HG02973 (cell line): ENCODE measurements around the gene GUCY2C.
"Not testable (repeated sequence)": the region's sequence is repeated elsewhere in the genome, so short reads cannot be mapped to it uniquely, and the experiment has no call there.

Source experiments
- ATAC-seq: cut with Tn5 transposase; IDR thresholded peaks from one replicate; pipeline ENCODE4 v1.9.1; 2021; ENCODE audit warnings: moderate library complexity; ENCODE audit not compliant: unreplicated experiment

Gene GUCY2C

GRCh38 chr12:14682231-14682630 is 14.2 kb downstream of the GUCY2C start:
- ATAC-seq, result not testable (repeated sequence)

- ATAC-seq, result no peak
These were observed 14.8 kb downstream of the GUCY2C start for GRCh38 chr12:14681625-14682024.

- ATAC-seq, result no peak
These were observed 15.2 kb downstream of the GUCY2C start for GRCh38 chr12:14681190-14681589.

GRCh38 chr12:14678547-14679150 is 17.8 kb downstream of the GUCY2C start:
- no peak for ATAC-seq

GRCh38 chr12:14668591-14668990 is 27.8 kb downstream of the GUCY2C start:
- ATAC-seq, result no peak

- ATAC-seq, result no peak
These were observed 30.7 kb downstream of the GUCY2C start for GRCh38 chr12:14665354-14666348.

- no peak for ATAC-seq
These were observed 31.9 kb downstream of the GUCY2C start for GRCh38 chr12:14664434-14665023.

- no peak for ATAC-seq
These were observed 33.4 kb downstream of the GUCY2C start for GRCh38 chr12:14663002-14663401.

- ATAC-seq, result no peak
These were observed 39.6 kb downstream of the GUCY2C start for GRCh38 chr12:14656846-14657245.

GRCh38 chr12:14655284-14655683 is 41.1 kb downstream of the GUCY2C start:
- ATAC-seq, result no peak

- no peak for ATAC-seq
These were observed 41.6 kb downstream of the GUCY2C start for GRCh38 chr12:14654842-14655241.

GRCh38 chr12:14654416-14654815 is 42.0 kb downstream of the GUCY2C start:
- ATAC-seq, result no peak

- ATAC-seq, result no peak
These were observed 43.9 kb downstream of the GUCY2C start for GRCh38 chr12:14652483-14652882.

- ATAC-seq, result no peak
These were observed 45.0 kb downstream of the GUCY2C start for GRCh38 chr12:14651371-14651770.

GRCh38 chr12:14650789-14651188 is 45.6 kb downstream of the GUCY2C start:
- no peak for ATAC-seq

GRCh38 chr12:14647028-14647750 is 49.2 kb downstream of the GUCY2C start:
- no peak for ATAC-seq

GRCh38 chr12:14643251-14643650 is 53.1 kb downstream of the GUCY2C start:
- ATAC-seq, result no peak

GRCh38 chr12:14638066-14638465 is 58.3 kb downstream of the GUCY2C start:
- no peak for ATAC-seq

- no peak for ATAC-seq
These were observed 60.6 kb downstream of the GUCY2C start for GRCh38 chr12:14635776-14636175.

GRCh38 chr12:14630793-14631192 is 65.6 kb downstream of the GUCY2C start:
- no peak for ATAC-seq
